K562 (cell line): ENCODE results near the gene MEGF9. TPM values are rescaled to one million over a fixed set of nuclear protein-coding genes. Genes with fewer than 3 reads are reported as not detected.

Source experiments
- ATAC-seq: fragments of 200-7000 bp; cut with Tn5 transposase; 3 replicates; pipeline ENCODE4 v1.9.1; 2020; ENCODE audit warnings: moderate library complexity
- BruUV-seq: library from RNA; stranded (reverse); fragments of 400-500 nt; replicated peaks from 2 replicates; lab custom pipeline; 2021; lab: Mats Ljungman, UMichigan
- CTCF ChIA-PET: fragments of 300-600 bp; formaldehyde crosslinking; extraction: SDS; loops from one replicate; lab custom pipeline; 2021; ENCODE audit warnings: low intra/inter-chr PET ratio; lab: Yijun Ruan, JAX
- POLR2A ChIA-PET: fragments of 300-600, 350-650 bp; sonication (Branson Sonifier 250); formaldehyde crosslinking; extraction: SDS; loops from one replicate; lab custom pipeline; 2021; ENCODE audit warnings: antibody characterized with exemption, inconsistent platforms; lab: Yijun Ruan, JAX
- DNase-seq, 4 experiments: peaks; one replicate each; pipeline versions ENCODE4 v3.0.0 to v3.0.0-alpha.2; 2011 to 2018; ENCODE audit warnings: low spot score in 3 of 4, mixed read lengths in 3 of 4; ENCODE audit errors: extremely low read depth in 1 of 4
- FAIRE-seq: peaks from 2 replicates; lab custom pipeline; 2011; peaks lifted over from hg19 to GRCh38; lab: Jason Lieb, UNC
- H2AFZ ChIP-seq: 2 replicates; pipeline ENCODE4 v1.6.0; 2011; ENCODE audit warnings: low read depth, low read length, control low read depth, inconsistent platforms
- H3K27ac ChIP-seq: fragments of 200-600 bp; 3 replicates; pipeline ENCODE4 v1.8.0; 2011; ENCODE audit warnings: low read depth, mild to moderate bottlenecking, control low read depth, inconsistent platforms, low read length, moderate library complexity, mixed read lengths; ENCODE audit errors: extremely low read depth
- H3K27me3 ChIP-seq, 2 experiments: fragments of 300-600 bp in 1 of 2; 2 replicates in 1 of 2; 3 replicates in 1 of 2; pipeline versions ENCODE4 v1.6.0 to v1.8.0; 2011; ENCODE audit warnings: inconsistent platforms in 2 of 2, low read length in 2 of 2, mild to moderate bottlenecking in 1 of 2, mixed read lengths in 1 of 2, moderate library complexity in 1 of 2; ENCODE audit not compliant: control insufficient read depth in 2 of 2, insufficient read depth in 2 of 2
- H3K36me3 ChIP-seq: fragments of 300-600 bp; 3 replicates; pipeline ENCODE4 v1.8.0; 2011; ENCODE audit warnings: mild to moderate bottlenecking, low read length, inconsistent platforms; ENCODE audit not compliant: control insufficient read depth, insufficient read depth
- H3K4me1 ChIP-seq, 2 experiments: fragments of 200-600 bp in 1 of 2; replicated peaks in 1 of 2; 2 replicates in 1 of 2; 3 replicates in 1 of 2; pipeline versions ENCODE4 v1.5.1 to v1.8.0; 2011; ENCODE audit warnings: inconsistent platforms in 2 of 2, low read length in 2 of 2, mild to moderate bottlenecking in 1 of 2, mixed read lengths in 1 of 2, moderate library complexity in 1 of 2; ENCODE audit not compliant: control insufficient read depth in 2 of 2, insufficient read depth in 2 of 2
- H3K4me2 ChIP-seq: 2 replicates; pipeline ENCODE4 v1.6.1; 2011; ENCODE audit warnings: low read length, control low read depth, inconsistent platforms, mixed read lengths; ENCODE audit not compliant: insufficient read depth
- H3K4me3 ChIP-seq: fragments of 200-600 bp; sonication (generic), shearing (Covaris generic); 2 replicates; pipeline ENCODE4 v1.5.1; 2016; ENCODE audit warnings: control low read depth, inconsistent platforms
- H3K79me2 ChIP-seq: fragments of 200-600 bp; 3 replicates; pipeline ENCODE4 v1.8.0; 2011; ENCODE audit warnings: low read length, inconsistent platforms; ENCODE audit not compliant: control insufficient read depth, insufficient read depth
- H3K9ac ChIP-seq, 2 experiments: 2 replicates each; pipeline versions ENCODE4 v1.6.0 to v1.6.1; 2011; ENCODE audit warnings: low read depth in 2 of 2, low read length in 2 of 2, control low read depth in 1 of 2, inconsistent platforms in 1 of 2, mild to moderate bottlenecking in 1 of 2, mixed read lengths in 1 of 2; ENCODE audit not compliant: insufficient read depth in 1 of 2
- H3K9me1 ChIP-seq: one replicate; pipeline ENCODE4 v1.6.0; 2011; ENCODE audit warnings: inconsistent platforms, mild to moderate bottlenecking, low read length, moderate library complexity; ENCODE audit not compliant: control insufficient read depth, insufficient read depth
- H3K9me3 ChIP-seq: replicated peaks from 2 replicates; pipeline ENCODE4 v1.5.1; 2011; ENCODE audit warnings: low read depth, low read length, inconsistent platforms; ENCODE audit not compliant: control insufficient read depth, insufficient read depth
- H4K20me1 ChIP-seq: replicated peaks from 2 replicates; pipeline ENCODE4 v1.6.1; 2011; ENCODE audit warnings: low read length, inconsistent platforms, mixed read lengths; ENCODE audit not compliant: control insufficient read depth, insufficient read depth
- ARNT ChIP-seq, 2 experiments: fragments of 450-650 bp; IDR thresholded peaks; 2 replicates each; pipeline ENCODE4 v1.6.1; 2016; ENCODE audit warnings: mild to moderate bottlenecking in 1 of 2
- ETS2 ChIP-seq: IDR thresholded peaks from 2 replicates; pipeline ENCODE4 v1.6.1; 2016; ENCODE audit warnings: borderline replicate concordance, missing genetic modification characterization, mild to moderate bottlenecking, moderate library complexity, missing compliant biosample characterization; ENCODE audit not compliant: poor library complexity, severe bottlenecking
- FOXA3 ChIP-seq, 2 experiments: fragments of 450-650 bp in 1 of 2; sonication (generic) in 1 of 2; formaldehyde crosslinking; IDR thresholded peaks in 1 of 2; conservative IDR thresholded peaks in 1 of 2; 2 replicates each; pipeline versions ENCODE4 v1.4.0 to v1.8.0; 2020 to 2022; ENCODE audit warnings: mild to moderate bottlenecking in 2 of 2, missing genetic modification reagents in 1 of 2
- KAT8 ChIP-seq: fragments of 450-650 bp; IDR thresholded peaks from 2 replicates; pipeline ENCODE4 v1.6.1; 2016; ENCODE audit warnings: low read depth, mild to moderate bottlenecking
- KLF6 ChIP-seq: fragments of 250-450 bp; sonication (Bioruptor Pico); IDR thresholded peaks from 2 replicates; pipeline ENCODE4 v1.4.0; 2020; ENCODE audit warnings: mild to moderate bottlenecking, moderate library complexity, borderline replicate concordance
- NONO ChIP-seq, 2 experiments: fragments of 200-400 bp in 1 of 2; fragments of 450-650 bp in 1 of 2; formaldehyde crosslinking in 1 of 2; IDR thresholded peaks; 2 replicates each; pipeline ENCODE4 v1.6.1; 2017; ENCODE audit warnings: low read depth in 2 of 2, mild to moderate bottlenecking in 2 of 2, moderate library complexity in 2 of 2, low read length in 1 of 2
- PPARD ChIP-seq: fragments of 250-450 bp; sonication (Bioruptor Pico); IDR thresholded peaks from 2 replicates; pipeline ENCODE4 v1.8.0; 2022; ENCODE audit warnings: inconsistent platforms, mild to moderate bottlenecking, moderate library complexity
- RHOXF2B ChIP-seq: fragments of 250-450 bp; sonication (Bioruptor Pico); conservative IDR thresholded peaks from 2 replicates; pipeline ENCODE4 v1.5.1; 2021
- TEAD4 ChIP-seq, 2 experiments: sonication (generic) in 1 of 2; formaldehyde crosslinking in 1 of 2; IDR thresholded peaks; 2 replicates each; pipeline versions ENCODE4 v1.6.1 to v1.8.0; 2012 to 2022; ENCODE audit warnings: borderline replicate concordance in 1 of 2, inconsistent platforms in 1 of 2, low read length in 1 of 2, mild to moderate bottlenecking in 1 of 2, missing genetic modification reagents in 1 of 2
- ZNF134 ChIP-seq: fragments of 250-450 bp; sonication (Bioruptor Pico); conservative IDR thresholded peaks from 2 replicates; pipeline ENCODE4 v1.4.0; 2020
- ZNF143 ChIP-seq: sonication (generic); formaldehyde crosslinking; IDR thresholded peaks from 2 replicates; pipeline ENCODE4 v1.9.0; 2022; ENCODE audit warnings: mild to moderate bottlenecking, missing genetic modification reagents
- WGBS: fragments of 100-300 bp; shearing (Covaris generic); methylation state at CpG from one replicate; pipeline ENCODE4 v1.1.6; 2016; ENCODE audit warnings: low coverage, mixed read lengths; ENCODE audit not compliant: insufficient coverage; ENCODE audit errors: missing lambda C conversion rate; 5-methylcytosine and 5-hydroxymethylcytosine counted together
- in situ Hi-C: fragments of 300-500 bp; cut with MboI; formaldehyde crosslinking; loops from 4 replicates; pipeline ENCODE4 v1.15.0; 2018; ENCODE audit warnings: inconsistent platforms, mixed read lengths
- intact Hi-C: fragments of 100-400 bp; cut with micrococcal nuclease; formaldehyde crosslinking; loops from 2 replicates; pipeline ENCODE4 v1.14.2; 2022
- polyA plus RNA-seq, 8 experiments: library from polyadenylated mRNA; depleted of rRNA in 4 of 8; stranded (reverse) in 5 of 8; unstranded in 3 of 8; fragments of >200 nt; fragmentation: Nextera tagmentation in 2 of 8; fragmentation: Illumina TruSeq in 1 of 8; extraction: Ambion mirVana in 2 of 8; extraction: Trizol in 1 of 8; gene quantifications; 2 replicates each; pipeline versions ENCODE4 v1.2.1 to v1.2.3, GENCODE V29; 2011 to 2014; ENCODE audit warnings: inconsistent platforms in 1 of 8, missing spikeins in 1 of 8
- total RNA-seq, 7 experiments: library from RNA; depleted of rRNA in 6 of 7; stranded (reverse); fragments of >200 nt in 6 of 7; fragmentation: Illumina TruSeq in 2 of 7; extraction: Trizol in 2 of 7; gene quantifications; 2 replicates each; pipeline versions ENCODE4 v1.2.1 to v1.2.3, GENCODE V29; 2011 to 2021; ENCODE audit warnings: low replicate concordance in 1 of 7

The MEGF9 gene
- total and polyA plus RNA-seq, 9 of the 15 experiments (the other 6 are each of a cell fraction or from before 2014, with no cell fraction given), result 2.1 to 6.2 (median 3.8) TPM

- no peak overlapping the region for H3K27ac ChIP-seq
- no peak overlapping the region for H3K4me3 ChIP-seq
- no peaks in the 10 kb centered on the region for H3K9me1 ChIP-seq
- H2AFZ ChIP-seq, result no peak overlapping the region
- H3K27me3 ChIP-seq, result no peaks in the 10 kb centered on the region
- in situ Hi-C loops (no loop called here), intact Hi-C loops (no loop called here)
- no peak overlapping the region for H3K9ac ChIP-seq
- no peak for ATAC-seq
- H4K20me1 ChIP-seq, result no peaks in the 10 kb centered on the region
- no peak overlapping the region for H3K4me2 ChIP-seq
- no peak for TF ChIP-seq KLF6
- TF ChIP-seq PPARD (CRISPR knock-in tag), result no peak
- no peak for TF ChIP-seq TEAD4 (IDR thresholded peaks at IDR 0.05; ENCODE audit: low read length)
- TF ChIP-seq TEAD4 (CRISPR knock-in tag; IDR thresholded peaks at IDR 0.05; ENCODE audit: borderline replicate concordance), result no peak
- no peak for TF ChIP-seq NONO (IDR thresholded peaks at IDR 0.05; ENCODE audit: low read depth in 2 of 2, low read length in 1 of 2)
- no peak for TF ChIP-seq ETS2 (tag)
- TF ChIP-seq RHOXF2B, result no peak
- TF ChIP-seq ZNF134, result no peak
- no peak for TF ChIP-seq ARNT (IDR thresholded peaks at IDR 0.05)
- TF ChIP-seq ZNF143, result no peak
- TF ChIP-seq KAT8, result no peak
- no peak for TF ChIP-seq FOXA3 (CRISPR knock-in tag; conservative IDR thresholded peaks at IDR 0.05 in 1 of 2, IDR thresholded peaks at IDR 0.05 in 1 of 2)
- no peaks in the 10 kb centered on the region for H3K9me3 ChIP-seq
- no peak for FAIRE-seq
- WGBS, result 34% methylated on average over 3 of the region's 3 CpGs
- H3K79me2 ChIP-seq, result no peaks in the 10 kb centered on the region
- BruUV-seq, result no TSS peak
- ChIA-PET CTCF (no interaction called here), POLR2A (interaction anchor here (1.1 kb wide), 1 partner anchor 13 kb away, joined by 3 read pairs; no protein-coding TSS in a partner anchor)
- no peaks in the 10 kb centered on the region; the same call in 2 of the 3 replicates for H3K36me3 ChIP-seq
- H3K4me1 ChIP-seq, result peaks cover 0 to 8% of the 10 kb centered on the region in 2 experiments; a peak in 2 of 5 replicates
- DNase-seq, result no peak
Measured at GRCh38 chr9:120689860-120690259, 24.4 kb downstream of the MEGF9 start.
